ENCODE results near the gene TMEM138.
A peak's percentile ranks its signal among the peaks of the same experiment; 100 is the strongest.

TMEM138 gene

DNA sequence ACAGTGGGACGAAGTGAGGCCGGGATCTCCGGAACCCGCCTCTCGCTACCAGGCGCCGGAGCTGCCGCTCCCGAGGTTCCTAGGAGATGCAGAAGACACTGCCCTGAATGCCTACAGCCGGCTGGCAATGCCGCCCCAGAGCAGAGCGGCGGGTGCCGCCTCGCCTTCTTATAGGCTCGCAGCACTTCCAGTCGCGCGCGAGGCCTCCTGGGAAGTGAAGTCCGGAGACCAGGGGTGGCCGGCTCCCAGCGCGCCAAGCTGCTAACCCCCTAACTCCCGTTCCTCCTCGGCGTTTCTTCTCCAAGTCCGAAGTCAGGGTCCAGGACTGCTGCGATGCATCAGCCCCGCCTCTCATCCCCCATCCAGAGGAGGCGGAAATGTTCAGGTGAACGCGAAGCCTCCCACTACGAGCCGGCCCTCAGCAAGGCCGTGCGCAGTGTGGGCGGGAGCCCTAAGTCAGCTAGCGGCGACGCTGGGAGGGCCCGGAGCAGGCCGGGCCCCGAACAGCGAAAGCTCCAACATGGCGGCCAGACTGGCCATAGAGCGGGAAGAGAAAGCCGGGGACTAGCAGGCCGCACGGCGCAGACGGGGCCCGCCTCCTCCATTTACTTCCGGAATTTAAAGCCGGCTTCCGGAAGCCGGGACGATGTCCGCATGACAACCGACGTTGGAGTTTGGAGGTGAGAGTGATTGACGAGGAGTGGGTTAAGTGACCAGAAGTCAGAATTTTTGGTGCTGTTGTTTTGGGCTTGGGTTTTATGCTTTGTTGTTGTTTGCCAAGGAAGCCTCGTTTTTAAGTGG lies at the start of gene TMEM138, which contains the start of gene CYB561A3:
TMEM138 (plus strand) TSS at position 634 of the 801 bp plus-strand sequence. CDS start 2,017 bp downstream, outside the sequence.
CYB561A3 (minus strand) TSS at position 142 of the 801 bp plus-strand sequence. CDS start 5,169 bp downstream, outside the sequence.
- DNase-seq (ENCODE audit: insufficient read length, low spot score) (peak; percentile 93), FAIRE-seq (no peak)

DNA sequence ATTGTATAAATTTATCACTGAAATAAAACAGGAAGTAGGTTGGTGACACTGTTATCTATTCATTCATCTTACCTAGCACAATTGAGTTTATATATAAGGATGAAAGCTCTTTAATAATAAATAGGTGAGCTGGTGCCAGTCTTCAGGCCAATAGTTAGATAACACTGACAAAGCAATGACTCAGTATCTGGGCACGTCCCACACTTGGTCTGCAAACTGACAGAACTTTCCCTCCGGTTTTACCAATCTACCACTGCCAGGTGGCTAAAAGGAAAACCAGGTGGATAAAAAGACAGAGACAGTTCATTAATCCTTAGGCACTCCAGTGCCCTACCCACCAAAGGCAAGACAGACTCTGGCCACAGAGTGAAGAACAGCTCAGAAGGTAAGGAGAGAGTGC lies 46.9 kb upstream of the TMEM138 start:
- FAIRE-seq (no peak), DNase-seq (ENCODE audit: insufficient read length, low spot score) (no peak)

- no peak for FAIRE-seq
These were observed 36.3 kb upstream of the TMEM138 start for GRCh38 chr11:61325649-61326414.

GRCh38 chr11:61327669-61328071 lies 34.5 kb upstream of the TMEM138 start:
- FAIRE-seq, result no peak
- DNase-seq (ENCODE audit: insufficient read length, low spot score), result no peak

More at GRCh38 chr11:61325649-61326414, 36.3 kb upstream of the TMEM138 start:
- no peak for DNase-seq (ENCODE audit: insufficient read length, low spot score)

DNA sequence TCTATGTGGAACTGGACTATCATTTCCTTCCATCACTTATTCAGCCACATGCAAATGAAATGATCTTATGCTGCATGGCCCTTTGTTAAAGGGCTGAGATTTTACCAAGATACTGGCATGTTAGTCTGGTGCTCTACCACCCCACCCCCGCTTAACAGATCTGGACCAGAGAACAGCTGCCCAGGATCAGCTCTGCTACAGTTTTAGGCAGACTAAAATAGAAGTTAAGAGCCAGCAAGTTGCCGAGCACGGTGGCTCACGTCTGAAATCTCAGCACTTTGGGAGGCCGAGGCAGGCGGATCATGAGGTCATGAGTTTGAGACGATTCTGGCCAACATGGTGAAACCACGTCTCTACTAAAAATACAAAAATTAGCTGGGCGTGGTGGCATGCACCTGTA lies 33.8 kb upstream of the TMEM138 start:
- DNase-seq (ENCODE audit: insufficient read length, low spot score), result no peak
- FAIRE-seq, result no peak

DNA sequence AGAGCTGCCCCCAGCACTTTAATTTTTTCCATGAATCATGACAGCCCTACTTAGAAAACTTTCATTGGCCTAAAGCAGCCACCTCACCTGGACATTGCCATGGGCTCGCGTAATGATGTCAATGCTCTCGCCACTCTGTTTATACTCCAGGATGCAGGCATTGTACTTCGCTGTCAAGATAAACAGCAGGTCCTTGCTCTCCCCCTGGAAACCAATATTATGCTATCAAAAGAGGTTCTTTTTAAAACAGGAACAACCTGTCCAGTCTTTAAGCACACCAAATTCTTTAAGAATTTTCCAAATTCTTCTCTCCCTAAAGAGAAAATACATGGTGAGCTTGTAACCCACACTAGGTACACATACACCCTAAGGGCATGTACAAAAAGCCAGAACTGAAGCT lies 32.3 kb upstream of the TMEM138 start:
- FAIRE-seq (no peak), DNase-seq (ENCODE audit: insufficient read length, low spot score) (no peak)

DNA sequence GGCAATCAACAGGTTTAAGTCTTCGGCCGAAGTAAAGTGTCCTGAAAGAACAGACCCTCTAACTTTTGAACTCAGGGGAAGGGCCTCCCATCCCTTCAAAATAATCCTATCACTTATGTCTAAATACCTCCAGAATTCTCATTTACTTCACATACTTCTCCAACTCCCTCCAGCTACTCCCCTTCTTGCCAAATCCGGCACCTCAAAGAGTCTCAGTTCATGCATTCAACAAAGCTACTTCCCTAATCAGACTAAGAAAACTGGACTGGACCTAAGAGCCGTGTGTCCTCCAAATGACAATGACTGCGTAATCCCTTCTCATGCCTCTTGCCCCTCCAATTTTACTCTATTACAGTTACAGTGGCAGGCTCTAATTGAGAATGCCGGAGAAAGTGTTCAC lies 30.5 kb upstream of the TMEM138 start:
- DNase-seq (ENCODE audit: insufficient read length, low spot score) (no peak), FAIRE-seq (no peak)

DNA sequence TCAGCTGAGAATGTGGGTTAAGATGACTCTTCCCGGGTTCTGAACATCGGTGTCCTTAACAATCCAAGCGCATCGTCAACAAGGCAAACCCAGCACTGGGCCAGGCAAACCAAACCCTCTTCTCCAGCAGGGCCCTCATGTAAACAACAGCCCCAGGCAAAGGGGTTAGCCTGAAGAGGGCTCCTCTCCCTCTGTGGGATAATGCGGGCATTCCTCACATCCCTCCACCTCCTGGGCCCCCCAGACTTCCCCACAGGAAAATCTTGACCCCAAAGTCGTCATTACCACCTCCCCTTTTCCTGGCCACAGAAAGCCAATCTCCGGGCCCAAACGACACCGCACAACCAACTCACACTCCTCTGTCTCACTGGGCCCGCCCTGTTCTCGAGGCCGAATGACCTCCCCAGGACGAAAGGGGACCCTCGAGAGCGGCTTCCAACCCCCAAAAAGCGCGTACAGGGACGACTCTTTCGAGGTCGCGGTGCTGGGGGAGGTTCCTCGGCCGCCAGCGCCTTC lies 29.8 kb upstream of the TMEM138 start:
- DNase-seq (ENCODE audit: insufficient read length, low spot score) (no peak), FAIRE-seq (no peak)

GRCh38 chr11:61332797-61333549 lies 29.2 kb upstream of the TMEM138 start, which contains the start of the genes DDB1 and TKFC:
Gene DDB1 (minus strand): TSS chr11:61333105. CDS start chr11:61332968, 137 bp downstream.
Gene TKFC (plus strand): TSS chr11:61333228. CDS start chr11:61334729, 1,501 bp downstream.
- FAIRE-seq, result no peak
- peak; percentile 93 for DNase-seq (ENCODE audit: insufficient read length, low spot score)

GRCh38 chr11:61333550-61334433 lies 28.4 kb upstream of the TMEM138 start:
- FAIRE-seq, result no peak
- no peak for DNase-seq (ENCODE audit: insufficient read length, low spot score)

GRCh38 chr11:61334434-61335354 lies 27.5 kb upstream of the TMEM138 start:
- DNase-seq (ENCODE audit: insufficient read length, low spot score) (no peak), FAIRE-seq (no peak)

DNA sequence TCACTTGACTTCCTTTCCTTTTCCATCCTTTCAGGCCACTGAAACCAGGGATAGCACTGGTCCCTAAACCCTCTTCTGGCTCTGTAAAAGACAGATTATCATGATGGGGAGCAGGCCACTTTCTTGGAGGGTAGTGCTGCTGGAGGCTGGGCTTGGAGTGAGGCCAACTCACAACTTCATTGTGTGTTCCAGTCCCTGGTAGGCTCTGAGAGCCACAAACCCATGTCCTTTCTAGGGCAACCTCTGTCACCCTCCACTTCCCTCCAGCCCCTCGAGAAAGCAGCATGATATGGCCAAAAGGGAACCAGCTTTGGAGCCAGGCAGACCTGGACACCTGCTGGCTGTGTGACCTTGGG lies 26.8 kb upstream of the TMEM138 start:
- no peak for DNase-seq (ENCODE audit: insufficient read length, low spot score)
- no peak for FAIRE-seq

DNA sequence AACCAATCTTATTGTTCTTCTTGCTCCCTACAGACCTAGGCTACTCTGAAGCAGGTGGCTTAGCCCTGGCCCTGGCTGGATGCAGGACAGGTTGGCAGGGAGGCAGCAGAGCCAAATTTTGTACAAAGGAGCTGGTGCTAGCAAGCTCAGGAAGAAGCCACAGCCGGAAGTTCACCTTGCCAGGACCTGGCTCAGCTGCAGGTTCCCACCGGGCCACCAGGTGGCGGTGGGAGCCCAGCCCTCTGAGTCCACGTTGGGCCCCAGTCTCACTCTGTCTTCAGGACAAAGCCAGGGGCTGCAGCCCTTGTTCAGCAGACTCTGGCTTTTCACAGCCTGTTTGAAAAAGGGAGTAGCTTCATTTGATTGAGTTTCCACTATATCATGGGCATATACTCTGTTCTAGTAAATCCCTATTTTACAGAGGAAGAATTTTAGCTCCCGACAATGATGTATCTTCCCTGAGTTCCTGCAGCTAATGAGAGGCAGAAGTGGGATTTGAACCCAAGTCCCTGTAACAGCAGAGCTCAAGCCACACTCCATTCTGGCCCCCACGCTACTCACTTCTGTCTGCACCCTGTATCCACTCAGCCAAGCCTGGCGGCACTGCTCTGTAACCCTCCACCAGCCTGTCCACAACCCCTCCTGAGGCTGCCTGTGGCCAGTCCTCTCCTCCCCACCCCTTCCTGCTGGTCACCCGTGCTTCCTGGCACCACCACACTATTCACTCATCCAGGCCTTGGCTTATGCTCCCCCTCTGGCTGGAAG lies 25.8 kb upstream of the TMEM138 start:
- peak; percentile 78 for DNase-seq (ENCODE audit: insufficient read length, low spot score)
- no peak for FAIRE-seq

GRCh38 chr11:61337706-61338470 lies 24.3 kb upstream of the TMEM138 start:
- no peak for DNase-seq (ENCODE audit: insufficient read length, low spot score)
- FAIRE-seq, result no peak

DNA sequence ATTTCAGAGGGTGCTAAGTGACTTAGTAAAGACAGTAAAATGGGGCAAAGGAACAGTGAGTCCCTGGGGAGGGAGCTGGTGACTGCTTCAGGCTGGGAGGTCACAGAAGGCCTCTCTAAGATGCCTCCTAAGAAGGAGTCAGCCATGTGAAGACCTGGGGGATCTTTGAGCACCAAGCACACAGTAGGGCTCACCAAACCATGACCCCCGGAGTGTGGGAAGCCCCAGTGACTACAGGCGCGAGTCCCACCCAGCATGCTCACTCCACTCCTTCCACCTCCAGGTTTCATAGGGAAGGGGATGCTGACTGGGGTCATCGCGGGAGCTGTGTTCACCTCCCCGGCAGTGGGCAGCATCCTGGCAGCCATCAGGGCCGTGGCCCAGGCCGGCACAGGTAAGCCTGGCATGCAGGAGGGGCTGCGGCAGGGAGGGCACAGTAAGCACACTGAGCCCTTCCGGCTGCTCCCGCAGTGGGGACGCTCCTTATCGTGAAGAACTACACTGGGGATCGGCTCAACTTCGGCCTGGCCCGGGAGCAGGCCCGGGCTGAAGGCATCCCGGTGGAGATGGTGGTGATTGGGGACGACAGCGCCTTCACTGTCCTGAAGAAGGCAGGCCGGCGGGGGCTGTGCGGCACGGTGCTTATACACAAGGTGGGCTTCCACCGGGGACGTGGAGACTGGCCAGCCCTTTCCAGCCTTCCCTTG lies 23.2 kb upstream of the TMEM138 start:
- FAIRE-seq, result no peak
- no peak for DNase-seq (ENCODE audit: insufficient read length, low spot score)

- DNase-seq (ENCODE audit: insufficient read length, low spot score), result no peak
- FAIRE-seq, result no peak
These were observed 22.7 kb upstream of the TMEM138 start for GRCh38 chr11:61339490-61339878.

GRCh38 chr11:61340979-61341378 lies 21.2 kb upstream of the TMEM138 start:
- DNase-seq (ENCODE audit: insufficient read length, low spot score) (no peak), FAIRE-seq (no peak)
